Measurements from ENCODE around the gene UQCC2. TPM values are rescaled to one million over a fixed set of nuclear protein-coding genes. Genes with fewer than 3 reads are reported as not detected.

Gene UQCC2
- total RNA-seq, 1 experiment from 2014 or later: 41.7 TPM

- DNase-seq (ENCODE audit: low read depth): no peak
- in situ Hi-C loops (cut with HindIII; ENCODE audit: low pct_unique_long_range_greater_than_20kb, low sequenced_read_pairs): loop anchor here (10.0 kb wide), 1 partner anchor 60 kb away; no protein-coding TSS in a partner anchor
Measured at GRCh38 chr6:33714385-33715040, 3.0 kb upstream of the UQCC2 start.

GRCh38 chr6:33713786-33714185 is 2.3 kb upstream of the UQCC2 start:
- in situ Hi-C loops (cut with HindIII; ENCODE audit: low pct_unique_long_range_greater_than_20kb, low sequenced_read_pairs): loop anchor here (10.0 kb wide), 1 partner anchor 59 kb away; no protein-coding TSS in a partner anchor
- DNase-seq (ENCODE audit: low read depth): no peak

- no peak for DNase-seq (ENCODE audit: low read depth)
- in situ Hi-C loops (cut with HindIII; ENCODE audit: low pct_unique_long_range_greater_than_20kb, low sequenced_read_pairs): loop anchor here (10.0 kb wide), 1 partner anchor 58 kb away; no protein-coding TSS in a partner anchor
Measured at GRCh38 chr6:33712914-33713313, 1.4 kb upstream of the UQCC2 start.

GRCh38 chr6:33710296-33711121 is 991 bp downstream of the UQCC2 start:
- in situ Hi-C loops (cut with HindIII; ENCODE audit: low pct_unique_long_range_greater_than_20kb, low sequenced_read_pairs): loop anchor here (10.0 kb wide), 1 partner anchor 56 kb away; no protein-coding TSS in a partner anchor

GRCh38 chr6:33709605-33710295 is 1.8 kb downstream of the UQCC2 start:
- in situ Hi-C loops (cut with HindIII; ENCODE audit: low pct_unique_long_range_greater_than_20kb, low sequenced_read_pairs): loop anchor here (10.0 kb wide), 1 partner anchor 55 kb away; no protein-coding TSS in a partner anchor
- DNase-seq (ENCODE audit: low read depth): no peak

More at GRCh38 chr6:33710296-33711121, 991 bp downstream of the UQCC2 start:
- no peak for DNase-seq (ENCODE audit: low read depth)

GRCh38 chr6:33708516-33709204 is 2.8 kb downstream of the UQCC2 start:
- no peak for DNase-seq (ENCODE audit: low read depth)
- in situ Hi-C loops (cut with HindIII; ENCODE audit: low pct_unique_long_range_greater_than_20kb, low sequenced_read_pairs): no loop called here

GRCh38 chr6:33707771-33708170 is 3.7 kb downstream of the UQCC2 start:
- in situ Hi-C loops (cut with HindIII; ENCODE audit: low pct_unique_long_range_greater_than_20kb, low sequenced_read_pairs): no loop called here
- DNase-seq (ENCODE audit: low read depth): no peak

GRCh38 chr6:33705955-33706725 is 5.4 kb downstream of the UQCC2 start:
- in situ Hi-C loops (cut with HindIII; ENCODE audit: low pct_unique_long_range_greater_than_20kb, low sequenced_read_pairs): no loop called here
- DNase-seq (ENCODE audit: low read depth): no peak

GRCh38 chr6:33705268-33705885 is 6.1 kb downstream of the UQCC2 start:
- no peak for DNase-seq (ENCODE audit: low read depth)
- in situ Hi-C loops (cut with HindIII; ENCODE audit: low pct_unique_long_range_greater_than_20kb, low sequenced_read_pairs): no loop called here

GRCh38 chr6:33704215-33705066 is 7.1 kb downstream of the UQCC2 start:
- in situ Hi-C loops (cut with HindIII; ENCODE audit: low pct_unique_long_range_greater_than_20kb, low sequenced_read_pairs): no loop called here
- DNase-seq (ENCODE audit: low read depth): no peak

- in situ Hi-C loops (cut with HindIII; ENCODE audit: low pct_unique_long_range_greater_than_20kb, low sequenced_read_pairs): no loop called here
- peak; percentile 51 for DNase-seq (ENCODE audit: low read depth)
Measured at GRCh38 chr6:33702345-33702977, 9.0 kb downstream of the UQCC2 start.

GRCh38 chr6:33700391-33701050 is 11.0 kb downstream of the UQCC2 start:
- in situ Hi-C loops (cut with HindIII; ENCODE audit: low pct_unique_long_range_greater_than_20kb, low sequenced_read_pairs): no loop called here
- DNase-seq (ENCODE audit: low read depth): peak; percentile 65

GRCh38 chr6:33699739-33700138 is 11.8 kb downstream of the UQCC2 start:
- in situ Hi-C loops (cut with HindIII; ENCODE audit: low pct_unique_long_range_greater_than_20kb, low sequenced_read_pairs): no loop called here
- DNase-seq (ENCODE audit: low read depth): no peak

- no peak for DNase-seq (ENCODE audit: low read depth)
- in situ Hi-C loops (cut with HindIII; ENCODE audit: low pct_unique_long_range_greater_than_20kb, low sequenced_read_pairs): no loop called here
Measured at GRCh38 chr6:33699131-33699530, 12.4 kb downstream of the UQCC2 start.

- in situ Hi-C loops (cut with HindIII; ENCODE audit: low pct_unique_long_range_greater_than_20kb, low sequenced_read_pairs): no loop called here
- DNase-seq (ENCODE audit: low read depth): no peak
Measured at GRCh38 chr6:33698494-33698893, 13.0 kb downstream of the UQCC2 start.
